Heart right ventricle (tissue), 16 donors: ENCODE data around the gene RNH1. TPM values are rescaled to one million over a fixed set of nuclear protein-coding genes. Genes with fewer than 3 reads are reported as not detected.

Experiments used
- ATAC-seq, 8 donors: fragments of 200-7000 bp; cut with Tn5 transposase; one replicate each; pipeline ENCODE4 v1.9.1; 2020; ENCODE audit warnings: mild to moderate bottlenecking in 8 of 8, moderate library complexity in 8 of 8, moderate number of reproducible peaks in 1 of 8
- DNase-seq, 2 donors: peaks; one replicate each; pipeline ENCODE4 v3.0.0-alpha.2; 2020
- H3K27ac ChIP-seq, 10 donors: fragments of 200-600 bp; sonication (generic) in 2 of 10; one replicate each; pipeline versions ENCODE4 v1.5.0 to v1.8.0; 2020 to 2022; ENCODE audit warnings: mild to moderate bottlenecking in 3 of 10
- H3K27me3 ChIP-seq, 7 donors: fragments of 200-600 bp; one replicate each; pipeline ENCODE4 v1.8.0; 2021 to 2022; ENCODE audit warnings: mild to moderate bottlenecking in 2 of 7
- H3K36me3 ChIP-seq, 9 donors: fragments of 200-600 bp; sonication (generic) in 1 of 9; one replicate each; pipeline versions ENCODE4 v1.5.0 to v1.8.0; 2020 to 2022; ENCODE audit warnings: mild to moderate bottlenecking in 2 of 9
- H3K4me1 ChIP-seq, 9 donors: fragments of 200-600 bp; sonication (generic) in 1 of 9; one replicate each; pipeline versions ENCODE4 v1.5.0 to v1.8.0; 2020 to 2022; ENCODE audit warnings: mild to moderate bottlenecking in 4 of 9
- H3K4me3 ChIP-seq, 10 donors: fragments of 200-600 bp; sonication (generic) in 2 of 10; one replicate each; pipeline versions ENCODE4 v1.5.0 to v1.8.0; 2020 to 2022; ENCODE audit warnings: mild to moderate bottlenecking in 7 of 10, moderate library complexity in 2 of 10
- H3K9me3 ChIP-seq, 11 donors: fragments of 200-600 bp in 10 of 11; sonication (generic) in 2 of 11; one replicate each; pipeline versions ENCODE4 v1.5.0 to v1.8.0; 2013 to 2022; ENCODE audit warnings: mild to moderate bottlenecking in 2 of 11, control low read depth in 1 of 11, moderate library complexity in 1 of 11
- WGBS, 2 donors: extraction: QIAGEN DNeasy Blood & Tissue Kit; methylation state at CpG; one replicate each; pipeline ENCODE4 v1.1.7; 2013; ENCODE audit warnings: inconsistent platforms in 1 of 2; 5-methylcytosine and 5-hydroxymethylcytosine counted together
- intact Hi-C, 10 donors: fragments of 100-400 bp; cut with DNase I; formaldehyde crosslinking; loops; one replicate each; pipeline versions ENCODE4 v1.11.1 to v1.14.2; 2022
- long read RNA-seq, 3 donors: library from polyadenylated mRNA; unstranded; transcript quantifications; one replicate each; pipeline ENCODE4 v2.0.0, GENCODE V29; 2020 to 2021
- polyA plus RNA-seq, 2 donors: library from polyadenylated mRNA; stranded (reverse); fragments of 200-250 nt; gene quantifications; one replicate each; pipeline ENCODE4 v1.2.3, GENCODE V29; 2013
- total RNA-seq, 10 donors: library from RNA; stranded (reverse); fragmentation: NEBNext Ultra II Directional in 3 of 10; extraction: Animal tissue kit (Norgen Biotek cat#: 25700) in 3 of 10; gene quantifications; one replicate each; pipeline versions ENCODE4 v1.2.1 to v1.2.4, GENCODE V29; 2021 to 2023
- TF ChIP-seq, protein P1 (sequence below), 9 donors: fragments of 200-600 bp; sonication (generic) in 2 of 9; IDR thresholded peaks; one replicate each; pipeline versions ENCODE4 v1.5.0 to v1.8.0; 2021 to 2022; ENCODE audit warnings: antibody characterized with exemption in 9 of 9, mild to moderate bottlenecking in 5 of 9, moderate library complexity in 1 of 9
- donor health status: Arrhythmogenic right ventricular cardiomyopathy.
- donor health status: ischemic (EF 13 %, LVEDD 7.1; RV severe dilation, severe dysfunction).
- donor health status: healthy with polysubstance abuse.
- donor health status: DM: no; HTN: yes; CAD: no.
- donor health status: DM: no; HTN: no; CAD: no.
- donor health status: ischemic (EF 25% LVEDD 6.9; RV normal size, moderate dysfunction).
- donor health status: ischemic (EF 25% LVEDD 5.7; RV mildly dilated, moderate dysfunction).
- donor health status: healthy.
- donor health status: DM: yes; HTN: yes; CAD: no.
- donor health status: Ischemic cardiomyopathy.
- donor health status: ischemic (EF 35%, LVEDD 5.7; RV mildly dilated, moderate dysfunction).
- donor health status: nonischemic (EF 11% LVEDD 7.7; RV severe dilation, severe dysfunction).
- donor health status: DM: yes; HTN: yes; CAD: no.
- donor health status: PGD.
- donor health status: ischemic (EF 29% LVEDD 5.4; RV normal size, mild dysfunction).
- donor health status: nonischemic (EF 23%, LVEDD 6.1; RV moderate dilation, normal function).

RNH1 gene
- total RNA-seq (100 to 1,000 TPM; 118 to 221 (median 153) TPM), polyA plus RNA-seq (100 to 1,000 TPM in 1 of 2 donors, 10 to 100 TPM in 1; 37.4 to 189 TPM)
- long read RNA-seq, donor 1, transcript RNH1-206 (10 exons, 1,725 nt) = minor isoform, 20 of 576 reads
- long read RNA-seq, donor 1, transcript RNH1-203 (10 exons, 1,722 nt) = major isoform, 175 of 576 reads
- long read RNA-seq, donor 1, transcript RNH1-202 (10 exons, 1,791 nt) = minor isoform, 142 of 576 reads
- long read RNA-seq, donor 1, transcript RNH1-224 (9 exons, 2,973 nt) = minor isoform, 21 of 576 reads
- long read RNA-seq, donor 1, partial matches to known transcripts = 102 of 576 reads
- long read RNA-seq, donor 1, other reads (novel, unspliced or antisense) = 85 of 576 reads
- long read RNA-seq, donor 2, transcript RNH1-205 (11 exons, 2,014 nt) = minor isoform, 13 of 528 reads
- long read RNA-seq, donor 2, transcript RNH1-203 (10 exons, 1,722 nt) = major isoform, 156 of 528 reads
- long read RNA-seq, donor 2, transcript RNH1-202 (10 exons, 1,791 nt) = minor isoform, 118 of 528 reads
- long read RNA-seq, donor 2, transcript RNH1-224 (9 exons, 2,973 nt) = minor isoform, 14 of 528 reads
- long read RNA-seq, donor 2, partial matches to known transcripts = 90 of 528 reads
- long read RNA-seq, donor 2, other reads (novel, unspliced or antisense) = 108 of 528 reads
- long read RNA-seq, donor 3, transcript RNH1-202 (10 exons, 1,791 nt) = minor isoform, 163 of 1,085 reads
- long read RNA-seq, donor 3, transcript RNH1-222 (11 exons, 1,829 nt) = minor isoform, 26 of 1,085 reads
- long read RNA-seq, donor 3, transcript RNH1-224 (9 exons, 2,973 nt) = minor isoform, 36 of 1,085 reads
- long read RNA-seq, donor 3, transcript RNH1-203 (10 exons, 1,722 nt) = major isoform, 354 of 1,085 reads
- long read RNA-seq, donor 3, partial matches to known transcripts = 216 of 1,085 reads
- long read RNA-seq, donor 3, other reads (novel, unspliced or antisense) = 236 of 1,085 reads

DNA sequence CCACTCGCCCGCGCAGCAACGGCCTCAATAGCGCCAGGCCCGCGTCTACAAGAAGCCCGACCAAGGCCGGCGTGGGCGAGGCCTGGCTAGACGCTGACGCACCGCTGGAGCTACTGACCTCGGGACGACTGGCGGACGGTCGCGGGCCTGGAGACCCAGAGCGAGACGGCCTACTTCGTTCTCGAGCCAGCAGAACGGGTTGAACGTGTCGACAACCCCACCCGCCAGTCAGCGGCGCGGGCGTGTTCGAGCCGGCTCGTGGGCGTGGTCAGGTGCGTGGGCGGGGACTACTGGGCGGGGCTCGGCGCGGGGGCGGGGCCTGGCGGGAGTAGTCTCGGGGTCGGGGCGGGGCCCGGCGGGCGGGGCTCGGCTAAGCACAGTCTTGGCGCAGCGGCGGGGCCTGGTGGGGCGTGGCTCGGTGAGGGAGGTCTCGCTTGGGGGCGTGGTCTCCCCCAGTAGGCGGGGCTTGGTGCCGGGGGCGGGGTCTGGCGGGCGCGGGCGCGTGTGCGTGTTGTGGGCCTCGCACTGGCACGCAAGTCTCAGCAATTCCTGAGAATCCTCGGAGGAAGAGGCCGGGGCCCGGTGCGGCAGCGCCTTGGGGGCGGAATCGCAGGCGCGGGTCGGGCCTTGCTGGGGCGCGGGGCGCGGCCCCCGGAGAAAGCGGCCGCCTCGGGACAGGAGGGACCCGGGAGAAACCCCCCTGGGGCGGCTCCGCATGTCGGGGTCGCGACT lies at the start of gene RNH1:
RNH1 (minus strand) TSS at position 248 of the 732 bp plus-strand sequence. CDS start 5,080 bp downstream, outside the sequence.
- Histone ChIP-seq H3K9me3 (no peaks in the 10 kb centered on the region), H3K4me3 (peak within 1 kb of the TSS; percentile 71 to 98 (median 85)), H3K27me3 (no peaks in the 10 kb centered on the region), H3K27ac (peak within 1 kb of the TSS; percentile 95 to 100 (median 99)), H3K4me1 (peaks cover 24 to 51% (median 48%) of the 10 kb centered on the region in 9 donors), H3K36me3 (peaks cover 0 to 40% (median 0%) of the 10 kb centered on the region in 9 donors)
- peak; percentile 98 to 100 for DNase-seq
- WGBS, 2 donors = 1% methylated on average over 79 to 93 of the region's 93 CpGs
- TF ChIP-seq, protein P1, sequence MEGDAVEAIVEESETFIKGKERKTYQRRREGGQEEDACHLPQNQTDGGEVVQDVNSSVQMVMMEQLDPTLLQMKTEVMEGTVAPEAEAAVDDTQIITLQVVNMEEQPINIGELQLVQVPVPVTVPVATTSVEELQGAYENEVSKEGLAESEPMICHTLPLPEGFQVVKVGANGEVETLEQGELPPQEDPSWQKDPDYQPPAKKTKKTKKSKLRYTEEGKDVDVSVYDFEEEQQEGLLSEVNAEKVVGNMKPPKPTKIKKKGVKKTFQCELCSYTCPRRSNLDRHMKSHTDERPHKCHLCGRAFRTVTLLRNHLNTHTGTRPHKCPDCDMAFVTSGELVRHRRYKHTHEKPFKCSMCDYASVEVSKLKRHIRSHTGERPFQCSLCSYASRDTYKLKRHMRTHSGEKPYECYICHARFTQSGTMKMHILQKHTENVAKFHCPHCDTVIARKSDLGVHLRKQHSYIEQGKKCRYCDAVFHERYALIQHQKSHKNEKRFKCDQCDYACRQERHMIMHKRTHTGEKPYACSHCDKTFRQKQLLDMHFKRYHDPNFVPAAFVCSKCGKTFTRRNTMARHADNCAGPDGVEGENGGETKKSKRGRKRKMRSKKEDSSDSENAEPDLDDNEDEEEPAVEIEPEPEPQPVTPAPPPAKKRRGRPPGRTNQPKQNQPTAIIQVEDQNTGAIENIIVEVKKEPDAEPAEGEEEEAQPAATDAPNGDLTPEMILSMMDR (IDR thresholded peaks at IDR 0.05) = no peak
- peak; percentile 85 to 91 (median 89) for ATAC-seq
- intact Hi-C loops = loop anchor here in 7 of 10 donors (1.0 to 10.0 kb wide), 10 partner anchors 28 to 302 kb away; partner anchors contain the start of genes PTDSS2 (in 4 of the 7), BET1L (in 1 of the 7), HRAS (in 1 of the 7) and PSMD13 (in 1 of the 7)

DNA sequence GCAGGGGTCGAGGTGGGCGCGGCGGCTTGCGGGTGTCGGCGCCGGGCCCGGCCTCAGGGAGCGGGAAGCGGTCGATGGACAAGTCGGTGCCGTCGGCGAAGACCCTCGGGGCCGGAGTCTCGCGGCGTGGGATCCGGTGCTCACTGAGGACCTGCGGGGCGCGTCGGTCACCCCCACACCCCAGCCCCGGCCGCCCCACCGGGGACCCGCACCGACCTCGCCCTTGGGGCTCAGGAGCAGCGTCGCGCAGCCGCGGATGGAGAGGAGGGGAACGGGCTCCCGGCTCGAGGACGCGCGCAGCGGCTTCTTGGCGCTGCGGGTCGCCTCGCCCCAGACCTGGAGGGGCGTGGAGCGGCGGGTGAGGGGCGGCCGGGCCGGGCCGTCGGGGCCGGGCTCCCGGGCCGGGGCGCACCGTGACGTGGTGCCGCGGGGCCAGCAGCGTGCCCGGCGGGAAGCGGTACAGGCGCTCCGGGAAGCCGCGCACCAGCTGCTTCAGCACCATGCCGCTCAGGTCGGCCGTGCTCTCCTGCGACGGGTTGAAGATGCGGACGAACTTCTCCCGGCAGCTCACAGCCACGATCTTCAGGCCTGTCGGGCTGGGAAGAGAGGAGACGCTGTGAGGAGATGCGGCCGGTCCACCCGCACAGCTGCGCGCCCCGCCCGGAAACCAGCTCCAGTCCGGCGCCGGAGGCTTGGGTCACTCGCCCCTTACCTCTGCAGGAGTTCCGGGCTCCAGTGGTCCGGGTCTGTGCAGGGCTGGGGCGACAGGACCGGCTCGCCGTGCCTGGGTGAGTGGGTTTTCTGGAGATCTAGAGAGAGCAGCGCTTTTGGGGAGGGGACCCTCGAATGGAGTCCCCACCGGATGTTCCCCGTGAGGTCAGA lies 49.0 kb upstream of the RNH1 start:
- Histone ChIP-seq H3K9me3 (no peaks in the 10 kb centered on the region), H3K27me3 (peaks cover 31 to 90% (median 73%) of the 10 kb centered on the region in 7 donors), H3K4me1 (peaks cover 8 to 26% (median 21%) of the 10 kb centered on the region in 9 donors), H3K27ac (no peak overlapping the region), H3K4me3 (peak overlapping the region in 3 of 10 donors; percentile 12 to 44 (median 22)), H3K36me3 (no peaks in the 10 kb centered on the region)
- TF ChIP-seq, protein P1 (IDR thresholded peaks at IDR 0.05) = no peak
- DNase-seq = no peak
- no peak for ATAC-seq
- intact Hi-C loops = loop anchor here in 9 of 10 donors (1.0 to 5.0 kb wide), 5 partner anchors 166 to 173 kb away; no protein-coding TSS in a partner anchor
- WGBS, 2 donors = 5% methylated on average over 87 to 104 of the region's 104 CpGs

GRCh38 chr11:555227-555779 lies 48.3 kb upstream of the RNH1 start:
- ATAC-seq (no peak), DNase-seq (no peak)
- Histone ChIP-seq H3K9me3 (no peaks in the 10 kb centered on the region), H3K4me3 (peak overlapping the region in 5 of 10 donors; percentile 12 to 44 (median 25)), H3K36me3 (no peaks in the 10 kb centered on the region), H3K27ac (no peak overlapping the region), H3K4me1 (peaks cover 7 to 23% (median 18%) of the 10 kb centered on the region in 9 donors), H3K27me3 (peaks cover 31 to 96% (median 77%) of the 10 kb centered on the region in 7 donors)
- WGBS, 2 donors = 2% methylated on average over 42 to 56 of the region's 57 CpGs
- intact Hi-C loops = loop anchor here in 9 of 10 donors (1.0 to 5.0 kb wide), 5 partner anchors 167 to 173 kb away; no protein-coding TSS in a partner anchor
- TF ChIP-seq, protein P1 (IDR thresholded peaks at IDR 0.05) = no peak
